GM19438 (cell line): Measurements from ENCODE around the gene CUBN.

Experiments used
- ATAC-seq: cut with Tn5 transposase; IDR thresholded peaks from one replicate; pipeline ENCODE4 v1.9.1; 2021; ENCODE audit warnings: low read depth; ENCODE audit not compliant: unreplicated experiment

The CUBN gene

GRCh38 chr10:17049195-17049594 lies 80.4 kb downstream of the CUBN start:
- ATAC-seq: no peak

GRCh38 chr10:17047908-17048307 lies 81.7 kb downstream of the CUBN start:
- ATAC-seq: no peak

GRCh38 chr10:17046989-17047388 lies 82.6 kb downstream of the CUBN start:
- no peak for ATAC-seq

- no peak for ATAC-seq
Measured at GRCh38 chr10:17043586-17043985, 86.0 kb downstream of the CUBN start.

DNA sequence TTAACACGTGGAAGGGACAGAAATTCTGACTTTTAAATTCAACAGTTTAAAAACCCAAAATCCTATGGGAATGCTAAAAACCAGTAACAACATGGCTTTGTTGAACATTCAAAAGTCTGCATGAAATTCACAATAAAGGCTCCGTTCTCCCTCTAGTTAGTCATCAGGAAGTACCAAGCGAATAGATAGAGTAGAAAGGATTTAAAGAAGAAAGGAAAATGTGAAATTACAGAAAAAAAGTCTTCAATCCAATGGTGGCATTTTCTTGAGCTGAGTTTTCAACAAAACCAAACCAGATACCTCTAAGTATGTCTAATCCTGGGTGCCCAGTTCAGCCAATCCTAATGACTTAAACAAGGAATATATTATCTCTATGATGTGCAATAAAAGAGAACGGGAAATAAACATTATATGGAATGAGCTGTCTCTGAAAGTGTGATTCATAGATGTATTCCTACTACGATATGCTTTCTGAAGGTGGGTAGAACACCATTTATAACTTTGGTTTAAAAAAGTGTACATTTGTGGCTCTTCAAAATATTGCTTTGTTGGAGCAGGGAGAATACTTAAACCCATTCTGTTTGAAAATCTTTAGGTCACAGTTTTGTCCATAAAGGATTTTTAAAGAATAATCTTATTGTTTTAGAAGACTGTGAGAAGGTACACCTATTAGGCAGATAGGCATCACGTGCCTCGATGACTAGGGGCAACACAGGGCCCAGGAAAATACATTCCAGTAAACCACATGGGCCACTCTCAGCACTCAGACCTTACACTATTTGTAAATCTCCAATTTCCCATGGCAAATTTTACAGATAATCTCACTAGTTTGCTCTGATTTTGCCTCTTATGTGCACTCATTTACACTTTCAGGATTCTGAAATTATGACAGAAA lies 87.7 kb downstream of the CUBN start:
- no peak for ATAC-seq

DNA sequence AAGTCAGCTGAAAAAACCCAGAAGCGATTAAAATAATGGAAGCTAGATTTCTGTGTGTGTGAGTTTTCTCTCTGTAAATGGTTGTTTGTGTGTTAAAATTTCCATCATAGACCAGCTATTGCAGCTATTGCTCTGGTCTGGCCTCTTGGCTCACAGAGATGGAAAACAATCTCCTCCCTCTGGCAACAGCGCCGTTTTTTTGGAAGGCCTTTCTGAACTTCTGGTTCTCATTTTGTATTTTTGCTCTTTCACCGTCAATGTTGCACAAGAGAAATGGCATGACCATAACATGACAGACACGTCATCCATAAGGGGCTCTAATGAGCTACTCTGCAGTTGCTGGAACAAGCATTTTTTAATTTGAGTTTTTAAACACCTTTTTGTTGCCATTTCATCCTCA lies 91.0 kb downstream of the CUBN start:
- no peak for ATAC-seq

GRCh38 chr10:17037910-17038309 lies 91.7 kb downstream of the CUBN start:
- no peak for ATAC-seq

GRCh38 chr10:17035446-17035845 lies 94.2 kb downstream of the CUBN start:
- no peak for ATAC-seq

GRCh38 chr10:17033529-17034260 lies 95.9 kb downstream of the CUBN start:
- ATAC-seq: no peak

DNA sequence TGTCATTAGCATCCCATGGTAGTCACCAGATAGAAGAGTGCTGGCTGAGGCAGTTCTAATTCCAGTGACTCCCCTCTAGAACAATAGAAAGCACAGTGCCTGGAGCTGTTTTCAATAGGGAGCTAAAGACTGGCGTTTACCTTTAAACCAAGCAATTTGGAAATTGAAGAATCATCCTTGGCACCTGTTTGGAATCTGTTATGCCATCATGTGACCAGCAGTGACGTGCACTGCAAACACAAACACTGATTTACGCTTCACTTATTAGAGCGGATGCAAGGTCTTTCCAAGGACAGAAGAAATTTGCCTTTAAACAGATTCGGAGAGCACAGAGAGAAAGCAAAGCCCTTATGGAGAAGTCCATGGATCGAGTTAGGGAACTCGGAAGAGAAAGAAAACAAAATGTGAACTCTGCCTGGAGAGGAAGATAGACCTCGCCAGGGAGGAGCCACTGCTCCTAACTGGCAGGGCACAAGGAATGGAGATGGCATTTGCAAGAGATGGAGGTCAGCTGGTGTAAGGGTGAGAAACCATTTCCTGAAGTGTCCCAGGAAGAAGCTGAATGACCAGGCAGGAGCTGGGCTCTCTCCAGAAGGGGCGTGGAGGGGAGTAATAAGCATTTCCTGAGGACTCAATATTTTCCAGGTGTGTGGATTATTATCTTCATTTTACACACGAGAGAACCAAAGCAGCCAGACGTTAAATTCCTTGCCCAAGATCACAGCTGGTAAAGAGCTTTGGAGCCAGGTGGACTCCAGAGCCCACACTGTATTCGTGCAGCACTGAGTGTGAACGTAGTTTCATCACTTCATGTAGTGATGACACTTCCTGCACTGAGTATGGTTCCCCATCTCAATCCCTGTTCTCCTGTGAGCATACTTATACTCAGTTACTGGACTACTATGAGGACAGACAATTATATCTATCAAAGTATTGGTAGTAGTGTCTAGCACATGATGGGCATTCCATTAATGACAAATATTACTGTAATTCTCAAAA lies 97.7 kb downstream of the CUBN start:
- ATAC-seq: no peak

- ATAC-seq: peak; percentile 54
Measured at GRCh38 chr10:17029581-17030271, 99.9 kb downstream of the CUBN start.

- no peak for ATAC-seq
Measured at GRCh38 chr10:17029239-17029580, 100.4 kb downstream of the CUBN start.

GRCh38 chr10:17028798-17029197 lies 100.8 kb downstream of the CUBN start:
- no peak for ATAC-seq

GRCh38 chr10:17026686-17027485 lies 102.7 kb downstream of the CUBN start:
- no peak for ATAC-seq

GRCh38 chr10:17025444-17026295 lies 103.9 kb downstream of the CUBN start:
- ATAC-seq: no peak

GRCh38 chr10:17024461-17024860 lies 105.2 kb downstream of the CUBN start:
- ATAC-seq: no peak

GRCh38 chr10:17023386-17024298 lies 106.0 kb downstream of the CUBN start:
- peak; percentile 98 for ATAC-seq
